Right atrium auricular region (tissue), 2 donors: ENCODE results near the gene STAP2. TPM values are rescaled to one million over a fixed set of nuclear protein-coding genes. Genes with fewer than 3 reads are reported as not detected.
A peak's percentile ranks its signal among the peaks of the same experiment; 100 is the strongest.
"Not testable (repeated sequence)": the region's sequence is repeated elsewhere in the genome, so short reads cannot be mapped to it uniquely, and the experiment has no call there.

ENCODE experiments used
- DNase-seq: peaks from one replicate; pipeline ENCODE4 v3.0.0-alpha.2; 2019; ENCODE audit warnings: low spot score
- H3K27ac ChIP-seq, 2 donors: fragments of 200-600 bp; sonication (generic); 1 replicate in 1 of 2; 2 replicates in 1 of 2; pipeline ENCODE4 v1.5.1; 2016 to 2019
- H3K27me3 ChIP-seq, 2 donors: fragments of 200-600 bp; sonication (generic); one replicate each; pipeline versions ENCODE4 v1.5.1 to v1.6.0; 2017 to 2019
- H3K36me3 ChIP-seq: fragments of 200-600 bp; sonication (generic); one replicate; pipeline ENCODE4 v1.5.1; 2016
- H3K4me1 ChIP-seq, 2 donors: fragments of 200-600 bp; sonication (generic); one replicate each; pipeline versions ENCODE4 v1.5.1 to v1.6.0; 2017 to 2019
- H3K4me3 ChIP-seq, 2 donors: fragments of 200-600 bp; sonication (generic); 1 replicate in 1 of 2; 2 replicates in 1 of 2; pipeline ENCODE4 v1.5.1; 2017 to 2019; ENCODE audit warnings: mild to moderate bottlenecking in 1 of 2, moderate library complexity in 1 of 2
- H3K9me3 ChIP-seq, 2 donors: fragments of 200-600 bp; sonication (generic); one replicate each; pipeline ENCODE4 v1.5.1; 2019
- CTCF ChIP-seq, 2 donors: fragments of 200-600 bp; sonication (generic); IDR thresholded peaks; one replicate each; pipeline ENCODE4 v1.5.1; 2019; ENCODE audit warnings: antibody characterized with exemption in 2 of 2
- total RNA-seq, 2 donors: library from RNA; depleted of rRNA; stranded (reverse); fragments of >200 nt; gene quantifications; one replicate each; pipeline ENCODE4 v1.1.0, GENCODE V29; 2016

STAP2 gene
- total RNA-seq, 2 donors from 2014 or later = 4.8 to 11.8 TPM

- no peak for TF ChIP-seq CTCF (IDR thresholded peaks at IDR 0.05)
- no peak for DNase-seq
- H3K4me1 ChIP-seq = peaks cover 0 to 27% of the 10 kb centered on the region in 2 donors
- peaks cover 0 to 15% of the 10 kb centered on the region in 2 donors for H3K27me3 ChIP-seq
- H3K4me3 ChIP-seq = peak overlapping the region; percentile 55 to 60
- no peaks in the 10 kb centered on the region for H3K9me3 ChIP-seq
- peak overlapping the region; percentile 73 to 87 for H3K27ac ChIP-seq
- no peaks in the 10 kb centered on the region for H3K36me3 ChIP-seq
Measured at GRCh38 chr19:4279530-4280422, 58.9 kb downstream of the STAP2 start.

GRCh38 chr19:4279267-4279529 is 59.4 kb downstream of the STAP2 start:
- TF ChIP-seq CTCF (IDR thresholded peaks at IDR 0.05) = no peak
- no peaks in the 10 kb centered on the region for H3K36me3 ChIP-seq
- H3K4me3 ChIP-seq = peak overlapping the region; percentile 55 to 60
- H3K27me3 ChIP-seq = peaks cover 0 to 15% of the 10 kb centered on the region in 2 donors
- H3K9me3 ChIP-seq = no peaks in the 10 kb centered on the region
- peak overlapping the region; percentile 73 to 87 for H3K27ac ChIP-seq
- H3K4me1 ChIP-seq = peaks cover 0 to 27% of the 10 kb centered on the region in 2 donors
- DNase-seq = no peak

GRCh38 chr19:4278419-4279266 is 60.0 kb downstream of the STAP2 start, which contains the start of gene SHD:
SHD (plus strand) TSS chr19:4279266; CDS start chr19:4280064, 798 bp downstream.
- Histone ChIP-seq H3K4me1 (peaks cover 0 to 27% of the 10 kb centered on the region in 2 donors), H3K36me3 (no peaks in the 10 kb centered on the region), H3K27me3 (peaks cover 0 to 15% of the 10 kb centered on the region in 2 donors), H3K9me3 (no peaks in the 10 kb centered on the region), H3K27ac (peak within 1 kb of the TSS; percentile 73 to 87), H3K4me3 (peak within 1 kb of the TSS; percentile 55 to 60)
- no peak for TF ChIP-seq CTCF (IDR thresholded peaks at IDR 0.05)
- DNase-seq = no peak

- peaks cover 0 to 15% of the 10 kb centered on the region in 2 donors for H3K27me3 ChIP-seq
- H3K4me1 ChIP-seq = peaks cover 0 to 27% of the 10 kb centered on the region in 2 donors
- H3K36me3 ChIP-seq = no peaks in the 10 kb centered on the region
- no peak for DNase-seq
- H3K9me3 ChIP-seq = no peaks in the 10 kb centered on the region
- peak overlapping the region; percentile 73 to 87 for H3K27ac ChIP-seq
- H3K4me3 ChIP-seq = peak overlapping the region; percentile 55 to 60
- TF ChIP-seq CTCF (IDR thresholded peaks at IDR 0.05) = no peak
Measured at GRCh38 chr19:4278010-4278409, 60.6 kb downstream of the STAP2 start.

- H3K9me3 ChIP-seq = no peaks in the 10 kb centered on the region
- no peak overlapping the region for H3K4me3 ChIP-seq
- DNase-seq = no peak
- peaks cover 0 to 27% of the 10 kb centered on the region in 2 donors for H3K4me1 ChIP-seq
- peak overlapping the region; percentile 73 to 87 for H3K27ac ChIP-seq
- H3K36me3 ChIP-seq = no peaks in the 10 kb centered on the region
- peaks cover 0 to 15% of the 10 kb centered on the region in 2 donors for H3K27me3 ChIP-seq
- TF ChIP-seq CTCF (IDR thresholded peaks at IDR 0.05) = no peak
Measured at GRCh38 chr19:4277191-4277696, 61.4 kb downstream of the STAP2 start.

- Histone ChIP-seq H3K27ac (peak overlapping the region in 1 of 2 donors; percentile 7), H3K4me1 (peaks cover 0 to 15% of the 10 kb centered on the region in 2 donors)
- H3K9me3 ChIP-seq, H3K4me3 ChIP-seq, DNase-seq, H3K27me3 ChIP-seq, H3K36me3 ChIP-seq: not testable (repeated sequence)
Measured at GRCh38 chr19:4274321-4274686, 64.3 kb downstream of the STAP2 start.
